Measurements from ENCODE around the gene SLC5A6.

DNA sequence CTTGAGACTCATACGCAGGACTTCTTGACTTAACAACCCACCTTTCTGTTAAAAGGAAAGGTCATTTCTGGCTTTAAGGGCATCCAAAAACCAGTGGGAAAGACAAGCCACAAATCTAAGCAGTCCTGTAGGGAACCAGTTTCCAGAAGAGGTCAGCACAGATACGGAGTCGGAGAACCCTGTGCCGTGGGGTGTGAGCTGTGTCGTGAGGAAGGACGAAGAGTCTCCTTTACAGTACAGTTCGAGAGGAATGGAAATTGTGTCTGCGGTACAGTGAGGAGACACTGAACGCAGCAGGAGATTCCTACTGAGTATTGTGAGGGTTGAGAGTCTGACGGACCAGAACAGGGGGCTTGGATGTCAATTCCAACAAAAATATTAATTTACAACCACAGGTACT is 33.0 kb upstream of the SLC5A6 start:
- TF ChIP-seq, protein P1, sequence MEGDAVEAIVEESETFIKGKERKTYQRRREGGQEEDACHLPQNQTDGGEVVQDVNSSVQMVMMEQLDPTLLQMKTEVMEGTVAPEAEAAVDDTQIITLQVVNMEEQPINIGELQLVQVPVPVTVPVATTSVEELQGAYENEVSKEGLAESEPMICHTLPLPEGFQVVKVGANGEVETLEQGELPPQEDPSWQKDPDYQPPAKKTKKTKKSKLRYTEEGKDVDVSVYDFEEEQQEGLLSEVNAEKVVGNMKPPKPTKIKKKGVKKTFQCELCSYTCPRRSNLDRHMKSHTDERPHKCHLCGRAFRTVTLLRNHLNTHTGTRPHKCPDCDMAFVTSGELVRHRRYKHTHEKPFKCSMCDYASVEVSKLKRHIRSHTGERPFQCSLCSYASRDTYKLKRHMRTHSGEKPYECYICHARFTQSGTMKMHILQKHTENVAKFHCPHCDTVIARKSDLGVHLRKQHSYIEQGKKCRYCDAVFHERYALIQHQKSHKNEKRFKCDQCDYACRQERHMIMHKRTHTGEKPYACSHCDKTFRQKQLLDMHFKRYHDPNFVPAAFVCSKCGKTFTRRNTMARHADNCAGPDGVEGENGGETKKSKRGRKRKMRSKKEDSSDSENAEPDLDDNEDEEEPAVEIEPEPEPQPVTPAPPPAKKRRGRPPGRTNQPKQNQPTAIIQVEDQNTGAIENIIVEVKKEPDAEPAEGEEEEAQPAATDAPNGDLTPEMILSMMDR (IDR thresholded peaks at IDR 0.05), result no peak
- TF ChIP-seq POLR2A (IDR thresholded peaks at IDR 0.05; ENCODE audit: low read length) (no peak), JUNB (IDR thresholded peaks at IDR 0.05) (no peak)
